Endothelial cell of umbilical vein (primary cell): ENCODE measurements around the gene CD68. TPM values are rescaled to one million over a fixed set of nuclear protein-coding genes. Genes with fewer than 3 reads are reported as not detected.

ENCODE experiments used
- BruUV-seq: library from RNA; stranded (reverse); fragments of 400-500 nt; replicated peaks from 2 replicates; lab custom pipeline; 2021; lab: Mats Ljungman, UMichigan
- CTCF ChIA-PET: fragments of 300-600, 350-600 bp; sonication (Branson Sonifier 250); formaldehyde crosslinking; loops from one replicate; lab custom pipeline; 2021; ENCODE audit warnings: antibody characterized with exemption, inconsistent platforms; lab: Charles Lee
- POLR2A ChIA-PET: fragments of 300-600, 350-600 bp; sonication (Branson Sonifier 250); formaldehyde crosslinking; loops from one replicate; lab custom pipeline; 2021; ENCODE audit warnings: antibody characterized with exemption, inconsistent platforms; lab: Charles Lee
- DNase-seq: peaks from one replicate; pipeline ENCODE4 v3.0.0-alpha.2; 2011; ENCODE audit warnings: low read depth, low spot score
- FAIRE-seq: peaks from 2 replicates; lab custom pipeline; 2011; peaks lifted over from hg19 to GRCh38; lab: Jason Lieb, UNC
- H2AFZ ChIP-seq: 2 replicates; pipeline ENCODE4 v1.6.0; 2012; ENCODE audit warnings: low read depth, low read length, control low read depth, inconsistent platforms
- H3K27ac ChIP-seq: 2 replicates; pipeline ENCODE4 v1.5.1; 2011; ENCODE audit warnings: low read depth, mild to moderate bottlenecking, control low read depth, low read length, moderate library complexity; ENCODE audit not compliant: insufficient read depth
- H3K27me3 ChIP-seq, 2 experiments: 2 replicates each; pipeline versions ENCODE4 v1.6.0 to v1.6.1; 2011; ENCODE audit warnings: low read length in 2 of 2, mixed read lengths in 1 of 2; ENCODE audit not compliant: control insufficient read depth in 2 of 2, insufficient read depth in 2 of 2
- H3K36me3 ChIP-seq, 2 experiments: 2 replicates in 1 of 2; 3 replicates in 1 of 2; pipeline ENCODE4 v1.5.1; 2011; ENCODE audit warnings: low read length in 2 of 2, mild to moderate bottlenecking in 1 of 2, moderate library complexity in 1 of 2; ENCODE audit not compliant: control insufficient read depth in 2 of 2, insufficient read depth in 2 of 2; ENCODE audit errors: extremely low read depth in 1 of 2
- H3K4me1 ChIP-seq: 3 replicates; pipeline ENCODE4 v1.5.1; 2011; ENCODE audit warnings: mild to moderate bottlenecking, low read length; ENCODE audit not compliant: control insufficient read depth, insufficient read depth; ENCODE audit errors: extremely low read depth
- H3K4me2 ChIP-seq: 2 replicates; pipeline ENCODE4 v1.6.1; 2011; ENCODE audit warnings: low read length, control low read depth, mixed read lengths; ENCODE audit not compliant: insufficient read depth
- H3K4me3 ChIP-seq, 3 experiments: fragments of 200-600 bp in 1 of 3; sonication (generic), shearing (Covaris generic) in 1 of 3; replicated peaks in 1 of 3; 2 replicates each; pipeline ENCODE4 v1.5.1; 2011 to 2016; ENCODE audit warnings: control low read depth in 3 of 3, low read length in 3 of 3, mild to moderate bottlenecking in 2 of 3, inconsistent platforms in 1 of 3, low read depth in 1 of 3, moderate library complexity in 1 of 3; ENCODE audit not compliant: insufficient read depth in 1 of 3
- H3K79me2 ChIP-seq: 2 replicates; pipeline ENCODE4 v1.6.0; 2012; ENCODE audit warnings: low read length, inconsistent platforms; ENCODE audit not compliant: control insufficient read depth, insufficient read depth
- H3K9ac ChIP-seq: replicated peaks from 2 replicates; pipeline ENCODE3; 2011; ENCODE audit warnings: low read length, control low read depth; ENCODE audit not compliant: insufficient read depth; ENCODE audit errors: extremely low read depth
- H3K9me1 ChIP-seq: replicated peaks from 3 replicates; pipeline ENCODE4 v1.6.0; 2011; ENCODE audit warnings: mild to moderate bottlenecking, low read length; ENCODE audit not compliant: control insufficient read depth, insufficient read depth; ENCODE audit errors: extremely low read depth
- H3K9me3 ChIP-seq: replicated peaks from 2 replicates; pipeline ENCODE4 v1.5.1; 2012; ENCODE audit warnings: low read length, inconsistent platforms; ENCODE audit not compliant: control insufficient read depth, insufficient read depth
- H4K20me1 ChIP-seq: replicated peaks from 2 replicates; pipeline ENCODE3; 2011; ENCODE audit warnings: mild to moderate bottlenecking, low read length; ENCODE audit not compliant: control insufficient read depth, insufficient read depth; ENCODE audit errors: extremely low read depth
- EZH2 ChIP-seq: IDR thresholded peaks from 2 replicates; pipeline ENCODE4 v1.6.1; 2012; ENCODE audit warnings: borderline replicate concordance, low read depth, mild to moderate bottlenecking, moderate library complexity, low read length, inconsistent platforms; ENCODE audit not compliant: severe bottlenecking
- FOS ChIP-seq: IDR thresholded peaks from 2 replicates; pipeline ENCODE4 v1.6.1; 2011; ENCODE audit warnings: mild to moderate bottlenecking, low read length, moderate library complexity, borderline replicate concordance; ENCODE audit not compliant: insufficient read depth
- JUN ChIP-seq: IDR thresholded peaks from 2 replicates; pipeline ENCODE4 v1.6.1; 2011; ENCODE audit warnings: borderline replicate concordance, low read depth; ENCODE audit not compliant: insufficient read length, insufficient read depth
- MYC ChIP-seq: IDR thresholded peaks from one replicate; pipeline ENCODE4 v1.6.1; 2011; ENCODE audit warnings: mild to moderate bottlenecking, low read depth, low read length
- dilution Hi-C: fragments of 300-500 bp; cut with MboI; formaldehyde crosslinking; loops from one replicate; pipeline ENCODE4 v1.15.0; 2019; ENCODE audit warnings: low sequenced_read_pairs; ENCODE audit not compliant: extremely low pct_ligation_motif_present
- intact Hi-C: fragments of 100-400 bp; cut with micrococcal nuclease; formaldehyde crosslinking; loops from one replicate; pipeline ENCODE4 v1.10.0; 2022
- polyA plus RNA-seq, 4 experiments: library from polyadenylated mRNA; depleted of rRNA in 3 of 4; stranded (reverse) in 3 of 4; unstranded in 1 of 4; fragments of >200 nt; gene quantifications; 2 replicates each; pipeline versions ENCODE4 v1.2.1 to v1.2.3, GENCODE V29; 2011 to 2012; ENCODE audit warnings: missing spikeins in 1 of 4
- total RNA-seq: library from RNA; stranded (reverse); gene quantifications from 2 replicates; pipeline ENCODE4 v1.2.3, GENCODE V29; 2021
- TF ChIP-seq, protein P1 (sequence below): IDR thresholded peaks from 2 replicates; pipeline ENCODE4 v1.6.1; 2011; ENCODE audit not compliant: insufficient read depth, insufficient read length
- TF ChIP-seq, protein P2 (sequence below), 2 donors: IDR thresholded peaks; 1 replicate in 1 of 2; 2 replicates in 1 of 2; pipeline ENCODE4 v1.5.1; 2011; ENCODE audit warnings: low read length in 2 of 2, mild to moderate bottlenecking in 2 of 2, moderate library complexity in 2 of 2, control low read depth in 1 of 2, inconsistent platforms in 1 of 2, low read depth in 1 of 2; ENCODE audit not compliant: insufficient read depth in 1 of 2; ENCODE audit errors: extremely low read depth in 1 of 2

The CD68 gene
- total and polyA plus RNA-seq, 2 donors (not counting 3 experiments of a cell fraction or from before 2014, with no cell fraction given), result 2.9 to 30.8 TPM

- Histone ChIP-seq H3K9me3 (no peaks in the 10 kb centered on the region), H3K9me1 (no peaks in the 10 kb centered on the region), H3K9ac (no peak overlapping the region), H3K4me3 (no peak overlapping the region), H3K27ac (no peak overlapping the region), H3K36me3 (no peaks in the 10 kb centered on the region), H3K4me2 (no peak overlapping the region), H3K79me2 (no peaks in the 10 kb centered on the region), H3K4me1 (peaks cover 10% of the 10 kb centered on the region), H3K27me3 (peaks cover 0 to 9% of the 10 kb centered on the region in 2 experiments), H4K20me1 (no peaks in the 10 kb centered on the region), H2AFZ (no peak overlapping the region)
- intact Hi-C loops (no loop called here), dilution Hi-C loops (no loop called here)
- DNase-seq (no peak), FAIRE-seq (peak; percentile 26)
- TF ChIP-seq, protein P1, sequence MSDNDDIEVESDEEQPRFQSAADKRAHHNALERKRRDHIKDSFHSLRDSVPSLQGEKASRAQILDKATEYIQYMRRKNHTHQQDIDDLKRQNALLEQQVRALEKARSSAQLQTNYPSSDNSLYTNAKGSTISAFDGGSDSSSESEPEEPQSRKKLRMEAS, result no peak
- TF ChIP-seq MYC, result no peak
- no peak for TF ChIP-seq FOS
- TF ChIP-seq, protein P2, sequence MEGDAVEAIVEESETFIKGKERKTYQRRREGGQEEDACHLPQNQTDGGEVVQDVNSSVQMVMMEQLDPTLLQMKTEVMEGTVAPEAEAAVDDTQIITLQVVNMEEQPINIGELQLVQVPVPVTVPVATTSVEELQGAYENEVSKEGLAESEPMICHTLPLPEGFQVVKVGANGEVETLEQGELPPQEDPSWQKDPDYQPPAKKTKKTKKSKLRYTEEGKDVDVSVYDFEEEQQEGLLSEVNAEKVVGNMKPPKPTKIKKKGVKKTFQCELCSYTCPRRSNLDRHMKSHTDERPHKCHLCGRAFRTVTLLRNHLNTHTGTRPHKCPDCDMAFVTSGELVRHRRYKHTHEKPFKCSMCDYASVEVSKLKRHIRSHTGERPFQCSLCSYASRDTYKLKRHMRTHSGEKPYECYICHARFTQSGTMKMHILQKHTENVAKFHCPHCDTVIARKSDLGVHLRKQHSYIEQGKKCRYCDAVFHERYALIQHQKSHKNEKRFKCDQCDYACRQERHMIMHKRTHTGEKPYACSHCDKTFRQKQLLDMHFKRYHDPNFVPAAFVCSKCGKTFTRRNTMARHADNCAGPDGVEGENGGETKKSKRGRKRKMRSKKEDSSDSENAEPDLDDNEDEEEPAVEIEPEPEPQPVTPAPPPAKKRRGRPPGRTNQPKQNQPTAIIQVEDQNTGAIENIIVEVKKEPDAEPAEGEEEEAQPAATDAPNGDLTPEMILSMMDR (IDR thresholded peaks at IDR 0.05; ENCODE audit: extremely low read depth in 1 of 2, insufficient read depth in 1 of 2, low read depth in 1 of 2, low read length in 2 of 2), result no peak
- TF ChIP-seq EZH2, result no peak
- TF ChIP-seq JUN, result no peak
- ChIA-PET POLR2A (no interaction called here), CTCF (interaction anchor here (2.8 kb wide), 1 partner anchor 16 kb away, joined by 7 read pairs; the partner anchor contains the start of gene SENP3)
- no TSS peak for BruUV-seq
Observed at GRCh38 chr17:7544911-7545310, 34.5 kb upstream of the CD68 start.
